HT-29 (cell line): ENCODE data around the gene ARMH4. TPM values are rescaled to one million over a fixed set of nuclear protein-coding genes. Genes with fewer than 3 reads are reported as not detected.

Experiments
- DNase-seq: peaks from one replicate; pipeline ENCODE4 v3.0.0-alpha.2; 2015; ENCODE audit warnings: low spot score
- small RNA-seq: library from RNA; depleted of rRNA; stranded (forward); fragments of <200 nt; gene quantifications from one replicate; pipeline ENCODE3, GENCODE V24; 2014
- total RNA-seq: library from RNA; depleted of rRNA; stranded (reverse); fragments of >200 nt; shearing (Covaris generic); gene quantifications from 2 replicates; pipeline ENCODE4 v1.2.3, GENCODE V29; 2014; rRNA removed

Gene ARMH4
- total RNA-seq, 1 experiment from 2014 or later, result not detected

DNA sequence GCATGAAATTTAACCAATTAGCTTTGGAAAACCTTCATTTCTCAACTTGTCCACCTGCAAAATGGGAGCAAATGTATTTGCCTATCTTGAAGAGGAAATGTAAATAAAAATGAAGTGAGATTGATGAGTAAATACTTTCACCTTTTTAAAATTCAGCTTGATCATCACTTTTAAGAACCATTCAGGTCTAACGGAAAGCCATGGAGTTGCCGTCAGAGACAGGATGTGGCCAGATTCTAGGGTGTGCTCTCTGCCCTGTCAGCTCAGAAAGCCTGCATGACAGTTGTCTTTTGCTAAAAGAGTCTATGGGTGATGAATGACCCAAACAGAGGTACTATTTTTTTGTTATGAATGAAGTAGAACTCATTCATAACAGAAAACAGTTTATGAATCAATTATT, 181.8 kb downstream of the ARMH4 start:
- no peak for DNase-seq

DNA sequence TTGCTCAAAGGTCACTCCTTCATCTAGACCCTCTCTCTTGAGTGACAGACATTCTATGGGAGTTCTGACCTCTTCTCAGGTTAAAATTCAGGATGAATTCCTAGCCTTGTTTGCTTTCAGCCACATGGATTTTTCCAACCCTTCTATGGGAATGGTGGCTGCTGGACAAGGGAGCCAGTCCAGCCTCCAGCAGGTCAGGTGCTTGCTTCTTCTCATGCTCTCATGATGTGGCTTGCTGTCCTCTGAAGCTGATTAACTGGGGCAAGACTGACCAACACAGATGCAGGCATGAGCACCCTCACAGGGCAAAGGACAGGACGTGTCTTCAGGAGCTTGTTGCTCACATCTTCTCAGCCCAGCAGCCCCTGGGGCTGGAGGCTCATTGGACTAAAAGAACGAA, 188.9 kb downstream of the ARMH4 start:
- DNase-seq, result no peak

DNA sequence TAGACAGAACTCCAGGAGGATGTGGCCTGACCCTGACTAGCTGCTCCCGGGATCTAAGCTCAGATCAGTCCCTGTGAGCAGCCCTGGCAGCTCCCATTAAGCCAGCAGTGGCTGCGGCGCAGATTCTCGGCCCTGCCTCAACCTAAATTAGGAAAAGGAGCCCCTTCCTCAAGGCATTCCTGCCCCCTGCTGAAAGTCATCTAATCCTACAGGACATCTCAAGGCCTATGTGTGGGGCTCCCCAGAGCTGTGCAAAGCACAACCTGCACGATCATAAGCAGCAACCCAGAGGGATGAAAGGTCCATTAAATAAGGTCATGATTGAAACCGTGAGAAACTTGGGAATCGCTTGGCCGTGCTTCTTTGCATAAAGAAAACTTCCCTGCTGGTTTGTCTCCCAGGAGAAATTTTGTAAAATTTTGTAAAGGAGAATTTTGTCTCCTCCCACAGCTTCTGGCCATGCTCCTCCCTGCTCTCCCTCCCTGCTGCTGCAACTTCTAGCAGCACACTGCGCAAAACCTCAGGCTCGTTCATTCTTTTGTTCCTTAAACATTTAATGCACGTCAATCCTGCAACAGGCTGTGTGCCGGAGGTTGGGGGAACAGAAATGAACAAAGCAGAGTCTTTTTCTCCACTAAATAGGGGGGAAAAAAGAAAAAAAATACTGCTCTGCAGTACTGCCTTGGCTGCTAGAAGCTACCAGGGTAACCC, 189.5 kb downstream of the ARMH4 start:
- DNase-seq, result no peak

- DNase-seq, result no peak
Measured at GRCh38 chr14:57961786-57962060, 190.3 kb downstream of the ARMH4 start.

GRCh38 chr14:57960946-57961785, 190.8 kb downstream of the ARMH4 start:
- no peak for DNase-seq

DNA sequence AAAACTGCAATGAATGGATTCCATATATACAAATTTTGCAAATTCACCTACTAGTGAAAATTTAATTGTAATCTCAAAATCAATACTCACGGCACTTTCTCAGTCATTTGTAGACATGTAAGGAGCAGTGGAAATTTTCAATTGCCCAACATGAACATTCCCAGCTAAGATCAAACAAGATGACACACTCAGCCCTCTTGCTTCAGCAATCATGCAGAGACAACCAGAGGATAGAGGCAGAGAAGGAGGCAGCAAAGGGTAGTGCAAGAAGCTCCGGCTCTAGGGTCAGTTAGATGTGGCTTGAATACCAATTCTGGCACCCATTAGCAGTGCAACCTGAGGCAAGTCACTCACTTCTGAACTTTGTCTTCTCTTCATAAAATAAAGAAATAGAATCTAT, 194.6 kb downstream of the ARMH4 start:
- no peak for DNase-seq

Small RNA genes lying within 50 kb of the gene (small RNA-seq; reads per million reads assigned to genes)
- gene RN7SL598P, result not detected

Other genes starting within 250 kb of the ARMH4 start
- gene ACTR10, start 47.9 kb upstream of the ARMH4 start, total RNA-seq, result 10.9 and 16.7 TPM in 2 replicates
- gene PSMA3, start 92.6 kb upstream of the ARMH4 start, total RNA-seq, result 104 and 112 TPM in 2 replicates
- gene ARID4A, start 146.3 kb upstream of the ARMH4 start, total RNA-seq, result 2.9 and 4.7 TPM in 2 replicates
- not detected in 2 replicates for gene TOMM20L, start 243.7 kb upstream of the ARMH4 start, total RNA-seq